ENCODE data around the gene RET. TPM values are rescaled to one million over a fixed set of nuclear protein-coding genes. Genes with fewer than 3 reads are reported as not detected.

RET gene
- total and polyA plus RNA-seq, 2 of the 8 experiments (the other 6 are each of a cell fraction or from before 2014, with no cell fraction given): 6.7 to 8.4 TPM

DNA sequence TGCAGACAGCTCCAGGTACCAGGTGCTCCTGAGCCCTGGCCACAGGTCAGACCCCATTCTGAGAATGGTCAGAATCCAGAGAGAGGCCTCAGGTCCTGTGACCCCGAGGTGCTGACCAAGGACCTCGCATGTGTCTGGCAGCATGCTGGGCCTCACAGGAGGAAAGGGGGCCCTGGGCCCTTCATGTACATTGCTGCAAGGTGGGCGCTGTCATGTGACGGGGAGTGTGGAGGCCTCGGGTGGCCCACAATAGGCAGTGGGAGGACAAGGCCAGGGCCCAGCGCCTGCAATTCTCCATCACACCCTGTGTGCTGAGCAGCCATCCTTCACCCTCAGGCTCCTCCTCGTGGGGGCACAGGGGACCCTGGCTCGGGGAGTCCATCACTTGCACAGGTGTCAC is 15.5 kb upstream of the RET start (continued):
- TF ChIP-seq, protein P1, sequence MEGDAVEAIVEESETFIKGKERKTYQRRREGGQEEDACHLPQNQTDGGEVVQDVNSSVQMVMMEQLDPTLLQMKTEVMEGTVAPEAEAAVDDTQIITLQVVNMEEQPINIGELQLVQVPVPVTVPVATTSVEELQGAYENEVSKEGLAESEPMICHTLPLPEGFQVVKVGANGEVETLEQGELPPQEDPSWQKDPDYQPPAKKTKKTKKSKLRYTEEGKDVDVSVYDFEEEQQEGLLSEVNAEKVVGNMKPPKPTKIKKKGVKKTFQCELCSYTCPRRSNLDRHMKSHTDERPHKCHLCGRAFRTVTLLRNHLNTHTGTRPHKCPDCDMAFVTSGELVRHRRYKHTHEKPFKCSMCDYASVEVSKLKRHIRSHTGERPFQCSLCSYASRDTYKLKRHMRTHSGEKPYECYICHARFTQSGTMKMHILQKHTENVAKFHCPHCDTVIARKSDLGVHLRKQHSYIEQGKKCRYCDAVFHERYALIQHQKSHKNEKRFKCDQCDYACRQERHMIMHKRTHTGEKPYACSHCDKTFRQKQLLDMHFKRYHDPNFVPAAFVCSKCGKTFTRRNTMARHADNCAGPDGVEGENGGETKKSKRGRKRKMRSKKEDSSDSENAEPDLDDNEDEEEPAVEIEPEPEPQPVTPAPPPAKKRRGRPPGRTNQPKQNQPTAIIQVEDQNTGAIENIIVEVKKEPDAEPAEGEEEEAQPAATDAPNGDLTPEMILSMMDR (IDR thresholded peaks at IDR 0.05; ENCODE audit: control extremely low read depth in 1 of 3, insufficient read depth in 1 of 3, low read depth in 1 of 3, low read length in 3 of 3): no peak
- TF ChIP-seq SIRT6 (IDR thresholded peaks at IDR 0.05; ENCODE audit: low read length) (no peak), JUND (IDR thresholded peaks at IDR 0.05; ENCODE audit: low read length) (no peak), NRF1 (IDR thresholded peaks at IDR 0.05; ENCODE audit: low read depth, low read length) (no peak), EP300 (IDR thresholded peaks at IDR 0.05; ENCODE audit: borderline replicate concordance in 1 of 2, low read depth in 2 of 2, low read length in 2 of 2) (no peak), MAFK (IDR thresholded peaks at IDR 0.05; ENCODE audit: low read depth, low read length) (no peak)
- TF ChIP-seq, protein P2, sequence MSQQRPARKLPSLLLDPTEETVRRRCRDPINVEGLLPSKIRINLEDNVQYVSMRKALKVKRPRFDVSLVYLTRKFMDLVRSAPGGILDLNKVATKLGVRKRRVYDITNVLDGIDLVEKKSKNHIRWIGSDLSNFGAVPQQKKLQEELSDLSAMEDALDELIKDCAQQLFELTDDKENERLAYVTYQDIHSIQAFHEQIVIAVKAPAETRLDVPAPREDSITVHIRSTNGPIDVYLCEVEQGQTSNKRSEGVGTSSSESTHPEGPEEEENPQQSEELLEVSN (IDR thresholded peaks at IDR 0.05): no peak

Data from H1 (cell line).